Activated CD4-positive, alpha-beta T cell treated with anti-CD3 and anti-CD28 coated beads for 4 hours (primary cell): ENCODE data around the gene LYPLA2.
"Not testable (repeated sequence)": the region's sequence is repeated elsewhere in the genome, so short reads cannot be mapped to it uniquely, and the experiment has no call there.

Experiments used
- DNase-seq, 2 donors: peaks; one replicate each; pipeline ENCODE4 v3.0.0-alpha.2; 2020

LYPLA2 gene

DNA sequence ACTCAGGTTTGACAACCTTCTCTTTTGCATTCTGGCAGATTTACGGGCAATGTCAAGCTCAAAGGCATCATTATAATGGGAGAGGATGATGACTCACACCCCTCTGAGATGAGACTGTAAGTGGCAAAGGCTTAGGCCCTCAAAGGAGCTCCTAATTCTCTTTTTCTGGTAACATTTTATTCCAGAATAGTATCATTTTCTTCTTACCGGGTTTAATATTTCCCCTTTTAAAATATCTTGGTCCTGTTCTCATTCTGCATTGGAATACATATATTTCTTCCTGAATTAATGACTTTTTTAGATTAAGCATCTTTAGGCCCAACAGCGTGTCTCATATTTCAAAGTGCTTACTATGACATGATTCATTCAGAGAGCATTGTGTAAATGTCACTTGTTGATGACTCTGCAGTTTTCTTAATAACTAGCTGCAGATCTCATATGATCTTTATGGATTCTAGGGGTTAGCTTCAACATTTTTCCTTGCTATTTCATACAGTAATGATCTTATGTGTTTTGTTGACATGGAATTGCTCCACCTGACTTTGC lies 11.0 kb upstream of the LYPLA2 start:
- DNase-seq, result no peak

DNA sequence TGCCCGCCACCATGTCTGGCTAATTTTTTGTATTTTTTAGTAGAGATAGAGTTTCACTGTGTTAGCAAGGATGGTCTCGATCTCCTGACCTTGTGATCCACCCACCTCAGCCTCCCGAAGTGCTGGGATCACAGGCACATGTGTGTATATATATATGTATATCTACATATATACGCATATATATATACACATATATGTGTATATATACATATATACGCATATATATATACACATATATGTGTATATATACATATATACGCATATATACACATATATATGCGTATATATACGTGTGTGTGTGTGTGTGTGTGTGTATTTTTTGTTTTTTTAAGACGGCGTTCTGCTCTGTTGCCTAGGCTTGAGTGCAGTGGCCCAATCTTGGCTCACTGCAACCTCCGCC lies 7.8 kb upstream of the LYPLA2 start:
- not testable (repeated sequence) for DNase-seq

DNA sequence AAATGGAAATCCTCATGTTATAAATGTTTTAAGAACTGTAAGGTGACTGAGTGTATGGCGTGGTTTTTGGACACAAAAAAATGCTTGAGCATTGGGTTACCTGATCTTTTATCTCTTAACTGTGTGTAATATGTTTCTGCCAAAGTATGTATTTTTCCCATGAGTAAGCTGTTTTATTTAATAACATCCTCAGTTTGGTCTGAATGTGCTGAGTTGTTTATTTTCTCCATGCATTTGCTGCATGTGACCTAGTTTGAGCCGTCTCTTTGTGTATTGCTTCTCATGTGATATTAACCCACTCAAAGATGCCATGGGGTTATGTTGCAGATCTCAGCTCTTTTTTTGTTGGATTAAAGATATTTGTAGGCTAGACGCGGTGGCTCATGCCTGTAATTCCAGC lies 6.1 kb upstream of the LYPLA2 start:
- DNase-seq, result no peak

DNA sequence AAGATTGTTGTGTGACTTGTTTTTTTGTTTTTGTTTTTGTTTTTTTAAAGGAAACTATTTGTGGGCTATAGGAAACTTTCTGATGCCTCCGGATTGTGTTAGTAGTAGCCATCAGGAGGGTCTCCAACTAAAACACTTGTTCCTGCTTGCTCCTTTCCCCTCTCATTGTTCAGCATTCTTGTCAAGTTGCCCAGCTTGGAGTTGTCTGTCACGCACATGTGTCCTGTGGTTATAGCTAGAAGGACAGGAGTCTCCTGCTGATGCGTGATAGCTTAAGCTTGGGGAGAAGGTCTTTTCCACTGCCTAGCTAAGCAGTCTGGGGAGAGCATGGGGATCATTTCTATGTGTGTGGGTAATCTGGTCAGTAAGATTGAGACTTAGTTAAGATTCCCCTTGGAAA lies 3.2 kb upstream of the LYPLA2 start:
- DNase-seq, result no peak

DNA sequence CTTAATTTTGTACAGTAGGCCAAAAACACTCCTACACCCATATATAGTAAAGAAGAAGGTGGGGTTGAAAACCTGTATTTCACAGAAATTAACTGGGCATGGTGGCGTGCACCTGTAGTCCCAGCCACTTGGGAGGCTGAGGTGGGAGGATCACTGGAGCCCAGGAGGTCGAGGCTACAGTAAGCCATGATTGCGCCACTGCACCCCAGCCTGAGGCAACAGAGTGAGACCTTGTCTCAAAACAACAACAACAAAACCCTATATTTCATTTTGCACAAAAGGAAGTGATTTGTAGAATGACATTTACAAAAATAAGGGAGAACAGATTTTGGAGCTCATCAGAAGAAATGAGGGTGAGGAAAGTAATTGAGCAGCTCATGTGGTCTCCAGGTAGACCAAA lies 2.2 kb upstream of the LYPLA2 start:
- DNase-seq, result no peak

DNA sequence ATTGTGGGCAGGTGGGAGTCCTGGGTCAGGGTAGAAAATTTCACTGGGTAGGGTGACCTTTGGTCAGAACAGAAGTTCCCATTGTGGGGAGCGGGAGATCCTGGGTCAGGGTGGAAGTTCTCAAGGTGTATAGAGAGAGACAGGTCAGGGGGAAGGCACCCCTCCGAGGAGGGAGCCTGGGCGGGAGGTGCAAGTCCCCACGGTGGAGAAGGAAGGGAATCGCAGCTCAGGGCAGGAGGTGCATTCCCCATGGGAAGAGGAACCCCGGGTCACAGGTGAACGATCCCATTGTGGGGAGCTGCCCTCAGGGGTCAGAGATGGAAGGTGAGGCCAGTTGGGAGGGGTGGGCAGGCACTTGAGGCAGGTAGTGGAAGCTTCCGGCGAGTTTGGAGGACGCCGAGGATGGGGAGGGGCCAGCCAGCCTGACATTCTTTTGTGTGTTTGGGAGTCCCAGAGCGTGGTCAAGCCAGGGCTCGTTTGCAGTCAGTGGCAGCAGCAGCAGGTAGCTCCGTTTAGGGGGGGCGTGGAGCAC lies 637 bp downstream of the LYPLA2 start:
- DNase-seq, result no peak

DNA sequence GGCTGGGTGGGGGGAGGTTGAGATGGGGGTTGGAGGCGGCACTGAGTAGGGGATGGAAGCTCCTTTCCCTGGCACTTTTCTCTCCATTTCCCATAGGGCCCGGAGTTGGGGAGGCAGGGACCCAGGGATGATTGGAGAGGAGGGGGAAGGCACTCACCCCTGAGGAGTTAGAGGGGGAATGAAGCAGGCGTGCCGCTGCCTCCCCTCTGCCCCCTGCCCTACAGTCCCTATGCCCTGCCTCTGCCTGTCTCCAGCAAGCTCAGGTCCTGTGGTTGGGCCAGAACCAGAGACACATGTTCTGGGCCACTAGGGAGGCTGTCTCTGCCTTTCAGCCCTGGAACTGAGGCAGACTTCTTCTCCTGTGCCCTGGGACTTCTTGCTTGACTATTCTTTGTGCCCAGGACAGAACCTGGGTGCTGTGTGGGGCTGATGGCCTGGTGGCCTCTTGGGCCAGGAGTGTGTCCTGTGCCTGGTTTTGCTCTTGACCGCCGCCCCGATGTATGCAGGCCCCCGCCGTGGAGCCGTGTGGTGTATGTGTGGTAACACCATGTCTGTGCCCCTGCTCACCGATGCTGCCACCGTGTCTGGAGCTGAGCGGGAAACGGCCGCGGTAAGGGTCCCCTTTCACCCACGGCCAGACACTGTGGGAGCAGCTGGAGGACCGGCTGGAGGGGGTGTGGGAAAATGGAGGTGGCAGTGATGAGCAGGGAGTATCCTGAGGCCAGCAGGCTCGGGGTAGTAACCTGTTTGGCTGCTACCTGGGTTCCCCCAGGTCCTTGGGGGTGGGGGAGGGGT lies 1.4 kb downstream of the LYPLA2 start:
- no peak for DNase-seq

DNA sequence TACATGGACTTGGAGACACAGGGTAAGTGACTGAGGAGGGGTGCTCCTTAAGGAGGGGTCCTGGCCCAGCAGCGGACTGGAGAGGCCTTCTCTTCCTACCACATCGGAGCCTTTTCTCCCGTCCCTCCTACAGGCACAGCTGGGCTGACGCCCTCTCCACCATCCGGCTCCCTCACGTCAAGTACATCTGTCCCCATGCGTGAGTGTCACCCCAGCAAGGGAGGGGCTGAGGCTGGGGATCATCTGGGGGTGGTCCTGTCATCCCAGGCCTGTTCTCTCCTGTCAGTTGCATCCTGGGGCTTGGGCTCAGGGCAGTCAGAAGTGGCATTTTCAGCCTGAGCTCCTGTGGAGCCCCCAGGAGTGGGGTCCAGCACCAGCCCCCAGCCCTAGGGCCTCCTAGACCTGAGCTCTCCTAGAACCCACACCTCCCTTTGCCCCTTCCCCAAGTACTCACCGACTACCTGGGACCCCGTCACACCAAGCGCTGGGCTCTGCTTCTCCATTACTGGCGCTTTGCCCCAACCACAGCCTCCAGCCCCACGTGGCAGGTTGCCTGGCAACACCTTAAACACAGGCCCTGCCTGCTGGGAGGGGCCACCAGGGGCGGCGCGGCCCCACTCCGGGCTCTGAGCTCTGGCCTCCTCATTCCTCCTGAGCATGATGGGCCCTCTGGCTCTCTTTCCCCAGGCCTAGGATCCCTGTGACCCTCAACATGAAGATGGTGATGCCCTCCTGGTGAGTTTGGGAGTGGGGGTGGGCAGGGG lies 2.3 kb downstream of the LYPLA2 start:
- no peak for DNase-seq

DNA sequence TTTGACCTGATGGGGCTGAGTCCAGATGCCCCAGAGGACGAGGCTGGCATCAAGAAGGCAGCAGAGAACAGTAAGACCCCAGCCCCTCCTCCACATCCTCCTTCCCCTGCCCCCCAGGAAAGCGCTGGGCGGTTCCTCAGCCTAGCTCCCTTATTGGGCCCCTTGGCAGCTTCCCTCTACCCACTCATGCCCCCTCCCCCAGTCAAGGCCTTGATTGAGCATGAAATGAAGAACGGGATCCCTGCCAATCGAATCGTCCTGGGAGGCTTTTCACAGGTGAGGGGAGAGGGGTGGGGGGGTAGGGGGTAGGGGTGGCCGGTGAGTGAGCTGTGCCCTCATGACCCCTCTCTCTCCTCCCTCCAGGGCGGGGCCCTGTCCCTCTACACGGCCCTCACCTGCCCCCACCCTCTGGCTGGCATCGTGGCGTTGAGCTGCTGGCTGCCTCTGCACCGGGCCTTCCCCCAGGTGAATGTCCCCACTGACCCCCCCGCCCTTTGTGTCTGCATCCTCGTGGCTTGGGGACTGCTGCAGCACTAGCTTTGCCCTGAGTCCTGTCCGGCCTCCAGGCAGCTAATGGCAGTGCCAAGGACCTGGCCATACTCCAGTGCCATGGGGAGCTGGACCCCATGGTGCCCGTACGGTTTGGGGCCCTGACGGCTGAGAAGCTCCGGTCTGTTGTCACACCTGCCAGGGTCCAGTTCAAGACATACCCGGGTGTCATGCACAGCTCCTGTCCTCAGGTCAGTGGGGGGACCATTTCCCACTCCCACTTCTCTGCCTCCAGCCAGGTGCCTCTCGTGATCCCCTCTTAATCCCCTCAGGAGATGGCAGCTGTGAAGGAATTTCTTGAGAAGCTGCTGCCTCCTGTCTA lies 3.2 kb downstream of the LYPLA2 start:
- no peak for DNase-seq

DNA sequence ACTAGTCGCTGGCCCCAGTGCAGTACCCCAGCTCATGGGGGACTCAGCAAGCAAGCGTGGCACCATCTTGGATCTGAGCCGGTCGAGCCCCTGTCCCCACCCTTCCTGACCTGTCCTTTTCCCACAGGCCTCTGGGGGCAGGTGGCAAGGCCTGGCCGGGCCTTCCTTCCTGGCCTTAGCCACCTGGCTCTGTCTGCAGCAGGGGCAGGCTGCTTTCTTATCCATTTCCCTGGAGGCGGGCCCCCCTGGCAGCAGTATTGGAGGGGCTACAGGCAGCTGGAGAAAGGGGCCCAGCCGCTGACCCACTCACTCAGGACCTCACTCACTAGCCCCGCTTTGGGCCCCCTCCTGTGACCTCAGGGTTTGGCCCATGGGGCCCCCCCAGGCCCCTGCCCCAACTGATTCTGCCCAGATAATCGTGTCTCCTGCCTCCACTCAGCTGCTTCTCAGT lies 3.8 kb downstream of the LYPLA2 start:
- not testable (repeated sequence) for DNase-seq

DNA sequence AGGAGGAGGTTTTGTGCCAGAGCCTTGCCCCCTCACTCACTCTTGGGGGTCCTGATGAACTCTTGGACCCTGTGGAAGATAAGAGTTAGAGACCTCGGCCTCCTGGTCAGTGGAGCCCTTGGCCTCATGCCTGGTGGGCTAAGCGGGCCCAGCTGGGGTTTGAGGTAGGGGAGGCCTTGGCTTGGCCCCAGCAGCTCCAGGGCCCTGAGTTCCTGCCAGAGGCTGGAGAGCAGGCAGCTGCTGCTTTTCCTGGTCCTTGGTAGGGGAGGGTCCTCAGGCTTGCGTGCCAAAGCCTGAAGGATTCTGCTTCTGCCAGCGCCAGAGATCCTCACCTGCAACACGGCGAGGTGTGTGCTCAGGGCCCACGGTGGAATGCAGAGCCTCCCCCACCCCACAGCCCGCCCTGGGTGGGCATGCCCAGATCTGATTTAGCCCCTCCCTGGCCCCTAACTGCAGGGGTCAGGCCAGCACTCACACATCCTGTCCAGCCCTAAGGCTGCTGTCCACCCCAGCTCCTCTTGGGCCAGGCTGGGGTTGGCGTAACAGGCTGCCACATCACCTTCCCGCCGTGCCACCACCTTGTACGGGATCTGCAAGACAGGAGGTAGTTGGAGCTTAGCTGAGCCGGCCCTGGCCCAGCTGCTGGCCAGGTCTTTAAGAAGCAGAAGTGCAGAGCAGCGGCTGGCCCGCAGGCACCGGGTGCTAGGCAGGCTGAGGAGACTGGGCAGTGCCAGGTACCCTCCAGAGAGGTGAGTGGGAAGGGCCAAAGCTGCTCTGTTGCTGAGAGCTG lies 4.9 kb downstream of the LYPLA2 start:
- DNase-seq, result no peak

DNA sequence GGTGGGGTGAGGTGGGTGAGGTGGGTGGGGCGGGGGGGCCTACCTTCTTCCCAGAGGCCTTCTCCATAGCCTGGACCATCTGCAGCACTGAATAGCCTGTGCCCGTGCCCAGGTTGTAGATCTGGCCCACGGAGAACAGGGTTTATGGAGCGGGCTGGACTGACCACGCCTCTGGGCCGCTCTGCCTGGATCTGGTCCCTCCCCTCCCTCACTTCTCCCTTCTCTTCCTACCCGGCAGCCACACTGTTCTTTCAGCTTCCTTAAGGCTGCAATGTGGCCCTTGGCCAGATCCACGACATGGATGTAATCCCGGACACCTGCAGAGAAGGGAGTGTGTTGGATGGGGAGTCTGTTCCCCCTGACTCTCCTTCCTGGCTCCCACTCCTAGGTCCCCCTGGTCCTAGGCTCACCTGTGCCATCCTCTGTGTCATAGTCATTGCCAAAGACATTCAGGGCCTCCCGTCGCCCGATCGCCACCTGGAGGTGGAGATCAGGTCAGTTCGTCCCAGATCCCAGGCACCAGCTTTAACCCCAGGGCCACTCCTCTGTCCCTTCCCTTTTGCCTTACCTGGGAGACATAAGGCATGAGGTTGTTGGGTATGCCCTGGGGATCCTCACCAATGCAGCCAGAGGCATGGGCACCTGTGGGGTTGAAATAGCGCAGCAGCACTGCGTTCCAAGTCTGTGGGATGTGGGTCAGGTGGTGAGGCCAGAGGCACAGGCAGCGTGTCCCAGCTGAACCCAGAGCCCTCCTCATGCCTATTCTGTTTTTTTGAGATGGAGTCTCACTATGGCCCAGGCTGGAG lies 5.7 kb downstream of the LYPLA2 start:
- no peak for DNase-seq

DNA sequence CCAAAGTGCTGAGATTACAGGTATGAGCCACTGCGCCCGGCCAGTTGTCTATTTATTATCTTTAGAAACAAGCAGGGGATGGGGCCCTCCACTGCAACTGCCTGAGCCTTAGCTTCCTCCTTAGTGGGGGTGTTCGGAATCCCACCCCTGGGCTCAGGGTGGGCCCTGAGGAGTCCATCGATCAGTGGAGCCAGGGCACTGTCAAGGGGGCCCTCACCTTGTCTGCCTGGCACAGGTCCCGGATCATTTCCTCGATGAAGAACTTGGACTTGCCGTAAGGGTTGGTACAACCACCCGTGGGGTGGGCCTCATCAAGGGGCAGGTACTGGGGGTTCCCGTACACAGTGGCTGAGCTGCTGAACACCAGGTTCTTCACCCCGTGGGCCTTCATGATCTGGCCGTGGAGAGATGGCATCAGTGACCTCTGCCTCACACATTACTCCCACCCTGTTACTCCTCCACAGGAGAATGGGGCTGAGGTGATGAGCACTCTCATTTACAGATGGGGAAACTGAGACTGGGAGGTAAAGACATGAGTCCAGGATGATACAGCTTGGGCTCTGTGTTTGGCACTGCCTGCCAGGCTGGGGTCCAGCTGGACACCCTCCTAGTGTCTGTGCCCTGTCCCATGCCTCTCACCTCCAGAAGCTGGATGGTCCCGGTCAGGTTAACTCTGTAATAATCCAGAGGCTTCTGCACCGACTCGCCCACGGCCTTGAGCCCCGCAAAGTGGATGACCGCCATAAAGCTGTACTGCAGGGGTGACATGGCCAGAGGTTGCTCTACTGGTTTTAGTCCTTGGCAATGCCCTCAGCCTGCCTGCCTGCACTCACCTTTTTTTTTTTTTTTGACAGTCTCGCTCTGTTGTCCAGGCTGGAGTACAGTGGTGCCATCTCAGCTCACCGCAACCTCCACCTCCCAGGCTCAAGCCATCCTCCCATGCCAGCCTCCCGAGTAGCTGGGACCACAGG lies 6.8 kb downstream of the LYPLA2 start:
- DNase-seq, result no peak

DNA sequence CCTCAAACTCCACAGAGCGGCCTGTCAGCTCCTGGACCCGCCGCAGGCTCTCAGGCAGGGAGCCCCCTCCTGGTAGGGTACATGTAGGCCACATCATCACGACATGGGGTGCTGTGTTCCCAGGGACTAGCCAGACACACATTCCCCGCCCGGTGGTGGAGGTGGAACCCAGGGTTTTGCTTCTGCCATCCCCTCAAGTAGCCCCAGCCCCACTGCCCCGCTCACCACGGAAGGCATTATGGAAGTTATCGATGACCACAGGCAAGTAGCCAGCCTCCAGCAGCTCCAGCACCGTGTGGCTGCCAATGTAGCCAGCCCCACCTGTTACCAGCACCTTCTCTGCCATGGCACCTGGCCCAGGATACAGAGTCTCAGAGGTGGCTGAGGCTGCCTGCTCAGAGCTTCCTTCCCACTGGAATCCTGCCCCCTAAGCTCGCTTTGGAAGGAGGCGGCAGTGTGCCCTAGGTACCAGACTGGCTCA lies 7.8 kb downstream of the LYPLA2 start:
- DNase-seq, result no peak

DNA sequence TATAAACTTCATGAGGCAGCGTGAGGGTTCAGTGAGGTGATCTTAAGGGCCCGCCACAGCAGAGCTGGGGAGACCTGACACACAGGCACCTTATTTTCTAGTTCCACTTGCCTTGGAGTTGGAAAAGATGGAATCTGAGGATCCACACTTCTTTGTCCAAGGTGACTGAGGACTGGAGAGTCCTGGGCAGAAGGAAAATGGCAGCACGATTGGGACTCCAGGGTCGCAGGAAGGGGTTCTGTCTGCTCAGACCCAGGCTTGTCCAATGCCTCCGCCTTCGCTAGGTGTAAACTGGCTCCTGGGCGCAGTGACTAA lies 8.3 kb downstream of the LYPLA2 start:
- DNase-seq, result peak in 1 of 2 donors; percentile 19

DNA sequence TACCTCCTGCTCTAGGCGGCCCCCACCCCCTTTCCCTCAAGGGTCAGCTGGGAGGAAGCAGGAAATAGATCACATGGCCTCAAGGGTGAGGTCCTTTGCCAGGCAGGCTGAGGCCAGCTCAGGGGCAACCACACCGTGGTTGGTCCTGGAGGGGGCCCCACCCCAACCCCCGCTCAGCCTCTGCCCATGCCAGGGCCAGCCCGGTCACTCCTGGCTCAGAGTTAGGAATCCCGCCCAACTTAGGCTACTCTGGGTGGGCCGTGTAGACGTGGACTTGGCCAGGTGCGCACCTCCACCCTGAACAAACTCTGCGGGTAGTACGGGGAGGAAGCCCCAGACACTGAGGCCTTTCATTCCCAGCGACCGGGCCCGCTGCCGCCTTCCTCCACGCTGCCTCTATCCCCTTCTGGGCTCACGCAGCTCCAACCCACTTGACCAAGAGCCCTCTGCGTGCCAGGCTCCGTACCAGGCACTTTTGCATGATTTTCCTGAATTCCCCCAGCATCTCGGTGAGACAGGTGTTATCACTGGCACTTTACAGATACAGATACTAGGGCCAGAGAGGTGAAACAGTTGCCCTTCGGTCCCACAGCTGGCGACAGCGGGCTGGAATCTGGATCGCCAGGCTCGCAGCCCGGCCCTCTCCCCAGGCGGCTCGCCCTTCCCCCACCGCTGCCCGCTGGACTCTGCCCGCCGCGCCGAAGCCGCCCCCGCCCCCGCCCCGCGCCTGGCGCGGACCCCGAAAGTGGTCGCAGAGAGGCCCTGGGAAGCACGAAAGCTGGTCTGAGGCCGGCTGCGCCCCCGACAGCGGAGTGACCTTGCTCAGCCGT lies 8.8 kb downstream of the LYPLA2 start:
- DNase-seq, result no peak

DNA sequence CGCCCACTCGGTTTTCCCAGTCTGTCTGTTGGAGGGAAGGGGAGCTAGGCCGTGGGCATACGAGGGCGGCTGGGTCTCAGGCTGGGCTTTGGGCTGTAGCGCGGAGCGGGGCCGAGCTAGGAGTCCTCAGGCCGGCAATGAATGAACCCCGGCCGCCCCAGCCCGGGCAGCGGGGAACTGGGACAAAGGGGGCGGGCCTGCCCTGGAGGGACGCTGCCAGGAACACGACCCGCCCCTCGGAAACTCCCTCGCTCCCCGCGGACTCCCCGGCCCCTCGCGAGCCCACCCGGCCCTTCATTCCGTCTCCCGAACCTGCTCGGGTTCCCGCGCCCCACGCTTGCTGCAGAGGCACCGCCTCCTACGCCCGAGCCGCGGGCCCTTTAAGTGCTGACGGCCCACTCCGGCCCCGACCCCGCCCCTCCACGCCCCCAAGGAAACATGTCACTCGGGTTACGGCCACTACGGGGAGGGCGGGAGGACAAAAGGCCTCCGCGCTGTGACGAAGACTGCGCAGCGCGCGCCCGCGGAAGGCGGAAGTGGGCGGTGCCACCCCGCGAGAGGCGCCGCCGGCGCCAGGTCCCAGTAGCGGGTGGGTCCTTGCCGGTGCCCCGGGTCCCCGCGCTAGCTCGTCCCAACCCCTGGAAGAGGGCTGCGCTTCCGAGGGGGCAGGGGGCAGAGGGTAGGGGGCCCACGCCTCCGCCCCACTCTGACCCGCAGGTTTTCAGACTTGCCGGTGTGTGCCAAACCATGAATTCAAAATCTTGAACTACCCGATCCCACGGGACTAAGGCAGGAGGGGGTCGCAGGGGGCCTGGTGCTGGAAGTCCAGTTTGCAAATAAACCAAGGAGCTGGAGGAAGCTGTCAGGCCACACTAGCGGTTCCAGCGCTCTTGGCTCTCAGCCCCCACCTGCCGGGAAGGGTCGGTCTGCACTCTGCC lies 9.7 kb downstream of the LYPLA2 start, which contains the start of gene GALE:
Gene GALE (minus strand): TSS at position 355 of the 938 bp plus-strand sequence. CDS start 1,747 bp downstream, outside the sequence.
- DNase-seq, result peak; percentile 97 to 98
